ENCODE results near the gene ATP6V0D1. TPM values are rescaled to one million over a fixed set of nuclear protein-coding genes. Genes with fewer than 3 reads are reported as not detected.

Gene ATP6V0D1
- total RNA-seq, 1 donor from 2014 or later: 158 TPM

DNA sequence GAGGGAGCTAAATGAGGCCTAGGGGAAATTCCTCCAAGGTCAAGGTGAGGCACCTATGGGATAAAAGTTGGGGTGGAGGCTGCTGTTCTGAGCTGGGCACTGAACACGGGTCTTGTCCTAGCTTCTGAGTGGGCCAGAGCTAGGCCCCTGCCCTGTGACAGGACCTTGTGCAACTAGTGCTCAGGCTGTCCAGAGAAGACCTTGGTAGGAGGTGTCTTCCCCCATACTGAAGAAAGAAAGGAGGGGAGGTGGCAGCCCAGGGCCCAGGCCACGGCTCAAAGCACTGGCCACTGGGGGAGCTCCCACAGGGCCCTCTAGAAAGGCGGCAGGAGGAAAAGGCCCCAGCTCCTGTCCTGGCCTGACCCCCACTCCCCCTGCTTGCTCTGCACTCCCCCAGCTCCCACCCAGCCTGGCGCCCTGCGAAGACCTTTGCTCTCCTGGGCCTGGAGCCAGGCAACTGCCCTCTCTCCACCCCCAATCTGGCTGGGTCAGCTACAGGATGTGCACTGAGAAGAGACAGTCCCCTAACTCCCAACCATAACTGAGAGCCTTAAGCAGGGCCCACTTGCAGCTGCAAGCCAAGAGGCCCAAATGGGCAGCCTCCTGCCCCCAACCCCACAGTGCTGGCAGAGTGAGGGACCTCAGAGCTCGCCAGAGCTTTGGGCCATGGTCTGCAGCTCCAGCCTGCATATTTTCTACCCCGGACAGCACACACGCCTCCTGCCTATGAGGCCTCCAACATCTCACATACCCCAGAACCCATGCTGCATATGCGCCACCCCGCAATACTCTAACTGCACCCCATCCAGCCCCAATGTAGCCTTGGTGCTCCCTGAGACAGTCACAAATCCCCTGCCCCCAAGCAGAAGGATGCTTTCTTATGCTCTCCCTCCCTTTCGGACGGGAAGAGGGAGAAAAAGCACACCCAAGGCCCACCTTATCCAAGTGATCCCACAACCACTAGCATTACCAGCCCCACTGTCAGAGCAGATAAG is 34.7 kb downstream of the ATP6V0D1 start:
- no peak for DNase-seq (ENCODE audit: extremely low read depth, low read depth, low spot score)

DNA sequence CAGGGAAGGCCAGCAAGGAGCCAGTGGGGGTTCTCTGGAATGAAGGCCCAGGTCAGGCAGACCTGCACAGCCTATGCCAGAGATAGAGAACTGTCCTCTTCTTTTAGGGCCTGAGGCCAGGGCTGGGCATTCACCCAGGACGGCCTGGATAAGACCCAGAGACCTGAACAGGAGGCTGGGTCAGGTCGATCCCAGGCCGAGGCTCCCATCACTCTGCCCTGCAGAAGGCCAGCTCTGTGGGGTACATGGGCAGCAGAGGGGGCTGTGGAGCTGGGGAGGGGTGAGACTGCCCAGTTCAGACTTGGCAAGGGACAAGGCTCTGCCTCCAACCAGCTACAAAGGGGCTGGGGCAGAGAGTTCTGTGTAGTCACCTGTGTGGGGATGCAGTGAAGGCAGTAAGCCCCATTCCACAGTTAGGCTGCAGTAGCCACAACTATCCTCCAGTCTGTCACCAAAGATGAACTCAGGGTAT is 35.5 kb downstream of the ATP6V0D1 start:
- DNase-seq (ENCODE audit: extremely low read depth, low read depth, low spot score): no peak

DNA sequence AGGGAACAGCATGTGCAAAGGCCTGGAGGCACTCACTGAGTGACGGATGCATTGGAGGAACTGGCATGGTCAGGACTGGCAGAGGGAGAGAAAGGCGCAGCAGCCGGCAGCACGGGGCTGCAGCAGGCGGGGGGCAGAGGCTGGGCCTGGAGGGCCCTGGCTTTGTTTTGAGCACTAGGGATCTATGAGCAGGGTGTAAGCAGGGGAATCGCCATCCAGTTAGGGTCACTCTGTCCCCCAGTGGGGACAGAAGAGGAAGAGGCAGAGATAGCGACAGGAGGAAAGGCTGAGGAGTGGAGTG is 35.9 kb downstream of the ATP6V0D1 start:
- no peak for DNase-seq (ENCODE audit: extremely low read depth, low read depth, low spot score)

DNA sequence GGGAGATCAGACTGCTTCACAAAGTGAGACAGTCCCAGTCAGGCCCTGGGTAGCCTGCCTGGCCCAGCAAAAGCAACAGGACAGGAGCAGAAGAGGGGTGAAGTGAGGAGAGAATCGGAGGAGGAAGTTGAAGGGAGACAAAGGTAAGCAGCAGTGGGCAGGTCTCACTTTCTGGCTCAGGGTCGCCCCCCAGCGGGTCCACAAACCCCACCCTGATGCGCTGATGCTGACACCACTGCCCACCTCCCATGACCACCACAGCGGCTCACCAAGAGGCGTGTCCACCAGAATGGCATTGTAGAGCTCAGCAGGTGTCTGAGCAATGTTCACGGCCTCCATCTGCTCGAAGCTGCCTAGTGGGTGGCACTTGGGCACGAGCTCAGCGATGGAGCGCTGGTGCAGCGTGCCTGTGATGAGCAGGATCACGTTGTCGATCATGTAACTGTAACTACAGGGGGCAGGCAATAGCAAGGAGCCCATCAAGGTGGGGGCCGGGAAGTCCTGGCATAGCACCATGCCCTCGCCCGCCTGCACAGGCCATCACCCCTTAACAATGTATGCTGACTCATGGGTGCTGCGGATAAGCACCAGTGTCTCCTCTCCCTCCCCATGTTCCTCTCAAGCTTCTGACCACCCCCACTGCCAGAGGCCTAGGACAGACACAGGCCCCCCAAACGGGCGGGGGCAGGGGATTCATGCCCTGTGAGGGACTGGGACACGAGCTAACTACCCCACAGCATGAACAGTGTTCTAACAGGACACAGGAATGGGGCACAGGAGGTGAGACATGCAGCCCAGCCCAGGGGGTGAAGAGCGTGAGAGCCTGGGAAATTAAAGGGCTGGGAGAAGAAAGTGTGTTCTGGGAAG is 36.5 kb downstream of the ATP6V0D1 start:
- DNase-seq (ENCODE audit: extremely low read depth, low read depth, low spot score): no peak

DNA sequence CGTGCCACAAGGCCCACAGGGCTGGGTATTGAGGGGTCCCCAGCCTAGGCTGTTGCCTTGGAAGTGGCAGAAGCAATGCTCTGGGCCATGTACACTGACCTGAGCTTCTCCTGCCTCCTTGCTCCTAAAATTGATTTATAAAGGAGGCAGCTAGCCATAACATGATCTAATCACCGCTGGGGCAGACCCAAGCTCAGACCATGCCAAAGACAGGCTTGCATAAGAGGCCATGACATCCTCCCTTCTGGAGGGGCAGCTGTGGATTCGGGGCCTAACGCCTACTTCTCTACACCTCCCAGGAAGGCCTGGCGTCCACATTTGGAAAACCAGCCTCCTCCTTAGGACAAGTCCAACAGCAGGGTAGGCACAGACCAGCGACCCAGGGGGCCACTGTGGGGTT is 37.7 kb downstream of the ATP6V0D1 start:
- DNase-seq (ENCODE audit: extremely low read depth, low read depth, low spot score): no peak

DNA sequence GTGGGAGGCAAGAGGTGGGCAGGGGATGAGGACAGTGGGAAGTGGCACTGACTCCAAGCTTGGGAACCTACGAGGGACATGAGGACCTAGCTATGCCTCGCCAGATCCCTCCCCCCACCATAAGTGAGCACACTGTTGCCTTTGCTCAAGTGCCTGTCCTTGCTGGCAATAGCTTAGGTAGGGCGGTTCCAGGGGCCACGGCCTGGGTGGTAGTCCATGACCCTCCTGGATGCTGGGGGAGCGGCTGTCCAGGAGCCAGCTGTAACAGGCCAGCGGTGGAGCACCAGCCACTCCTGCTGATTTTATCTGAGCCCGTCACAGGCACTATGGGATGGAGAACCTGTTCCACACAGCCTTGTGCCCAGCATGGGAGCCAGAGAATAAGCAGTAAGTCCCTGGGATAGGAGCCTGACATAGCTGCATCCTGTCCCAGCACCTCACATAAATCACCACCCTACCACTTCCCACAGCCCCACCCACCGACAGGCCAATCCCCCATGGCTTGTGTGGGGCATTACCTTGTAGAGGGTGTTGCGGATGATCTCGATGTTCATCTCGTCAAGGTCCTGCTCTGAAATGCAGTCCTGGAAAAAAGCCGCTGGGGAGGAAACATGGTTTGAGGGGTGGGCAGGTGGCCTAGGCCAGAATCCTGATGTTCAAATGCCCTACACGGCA is 38.2 kb downstream of the ATP6V0D1 start:
- no peak for DNase-seq (ENCODE audit: extremely low read depth, low read depth, low spot score)

DNA sequence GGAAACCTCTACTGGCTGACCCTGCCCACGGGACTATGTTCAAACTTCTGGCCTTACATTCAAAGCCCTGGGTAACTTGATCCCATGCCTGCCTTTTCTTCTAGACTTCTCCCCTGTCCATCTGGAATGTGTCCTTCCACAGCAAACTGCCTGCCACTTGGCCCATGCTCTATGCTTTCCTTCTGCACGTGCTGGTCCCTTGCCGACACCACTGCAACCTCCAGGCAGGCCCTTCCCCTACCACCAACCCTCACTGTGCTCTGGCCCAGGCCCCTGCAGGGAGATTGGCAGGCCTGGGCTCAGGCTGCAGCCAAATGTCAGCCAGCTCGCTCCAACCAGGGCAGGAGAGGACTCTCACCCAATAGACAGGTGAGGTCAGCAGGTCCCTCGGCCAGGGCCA is 39.0 kb downstream of the ATP6V0D1 start:
- DNase-seq (ENCODE audit: extremely low read depth, low read depth, low spot score): no peak

DNA sequence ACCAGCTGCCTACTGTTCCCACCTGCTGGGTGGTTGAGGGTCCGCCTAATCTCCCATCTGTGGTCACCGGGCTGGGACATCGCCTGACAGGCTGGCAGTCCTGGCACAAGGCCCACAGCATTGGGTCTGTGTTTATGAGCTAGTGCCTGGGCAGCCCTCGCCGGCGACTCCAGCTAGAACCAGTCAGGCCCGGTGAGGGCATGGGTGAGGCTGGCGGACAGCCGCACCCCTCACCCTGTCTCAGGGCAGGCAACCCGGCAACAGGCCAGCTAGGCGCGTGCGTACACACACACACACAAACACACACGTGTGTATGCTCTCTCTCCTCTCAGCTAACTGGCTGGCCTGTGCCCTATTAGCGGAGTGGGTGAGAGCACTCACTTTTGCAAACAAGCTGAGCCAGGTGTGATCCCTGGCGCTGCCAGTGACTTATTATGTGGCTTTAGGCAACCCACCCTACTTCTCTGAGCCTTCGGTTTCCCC is 39.6 kb downstream of the ATP6V0D1 start:
- DNase-seq (ENCODE audit: extremely low read depth, low read depth, low spot score): no peak

DNA sequence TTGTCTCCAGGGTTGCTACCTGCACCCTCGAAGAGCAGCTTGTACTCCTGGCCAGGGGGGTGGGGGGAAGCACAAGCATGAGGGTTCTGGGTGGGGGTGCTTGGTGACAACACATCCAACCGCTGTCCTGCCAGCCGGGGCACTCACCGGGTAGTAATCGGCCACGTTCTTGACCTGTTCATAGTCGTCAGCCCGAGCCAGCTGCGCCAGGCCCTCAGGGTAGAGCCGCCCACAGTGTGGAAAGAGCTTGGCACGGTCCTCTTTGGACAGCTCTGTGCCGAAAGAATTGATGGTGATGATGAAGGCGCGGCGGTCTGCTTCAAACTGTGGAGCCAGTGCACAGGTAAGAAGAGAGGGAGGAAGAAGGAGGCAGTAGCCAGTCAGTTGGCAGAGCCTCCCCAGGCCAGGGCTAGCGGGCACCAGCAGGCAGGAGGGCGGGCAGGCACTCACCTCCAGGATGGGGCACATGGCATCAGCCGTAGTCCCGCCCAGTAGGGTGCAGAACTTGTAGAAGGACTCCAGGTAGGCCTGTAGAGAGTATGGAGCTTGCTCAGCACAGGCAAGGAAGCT is 42.0 kb downstream of the ATP6V0D1 start:
- DNase-seq (ENCODE audit: extremely low read depth, low read depth, low spot score): no peak

DNA sequence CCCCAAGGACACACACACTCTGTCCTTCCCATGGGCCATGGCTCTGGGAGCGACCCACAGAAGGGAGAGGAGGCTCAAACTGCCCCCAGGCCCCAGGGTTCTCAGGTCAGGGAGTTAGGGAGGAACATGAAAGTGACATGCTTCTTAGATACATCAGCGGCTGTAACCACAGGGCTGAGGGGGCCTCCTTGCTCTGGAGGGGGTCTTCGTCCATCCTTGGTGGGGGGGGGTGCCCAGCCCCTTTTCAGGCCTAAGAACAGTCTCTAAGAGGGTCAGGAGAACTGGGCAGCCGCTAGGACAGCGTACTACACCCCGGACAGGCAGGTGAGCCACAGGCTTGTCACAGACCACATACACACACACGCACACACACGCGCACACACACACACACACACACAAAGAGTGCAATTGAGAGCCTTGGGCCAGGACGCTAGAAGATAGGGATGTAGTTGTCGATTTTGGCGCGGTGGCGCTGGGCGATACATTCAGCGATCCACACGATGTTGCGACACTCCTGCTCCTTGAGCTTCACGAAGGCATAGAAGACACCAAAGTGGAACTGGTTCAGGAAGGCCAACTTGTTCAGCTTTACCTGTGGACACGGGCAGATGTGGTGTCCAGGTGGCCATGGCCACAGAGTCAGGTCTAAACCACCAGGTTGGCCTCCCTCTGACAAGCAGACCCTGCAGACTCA is 42.7 kb downstream of the ATP6V0D1 start:
- no peak for DNase-seq (ENCODE audit: extremely low read depth, low read depth, low spot score)

DNA sequence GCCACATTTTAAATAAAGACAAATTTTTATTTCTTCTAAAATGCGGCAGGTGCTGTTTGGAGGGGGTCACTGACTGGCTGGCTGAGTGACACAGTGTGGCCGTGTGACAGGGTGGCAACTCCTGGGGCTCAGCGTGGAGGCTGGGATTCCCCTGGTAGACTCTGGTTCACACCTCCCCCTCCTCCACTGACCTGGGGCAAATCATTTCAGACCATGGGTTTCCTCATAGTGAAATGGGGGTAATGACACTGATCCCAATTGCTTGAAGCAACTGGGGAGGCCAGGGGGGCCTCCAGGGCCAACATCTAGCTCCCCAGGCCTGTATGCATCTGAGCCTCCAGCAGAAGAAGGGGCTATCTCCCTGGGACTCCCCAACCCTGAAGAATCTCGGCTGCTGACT is 43.4 kb downstream of the ATP6V0D1 start:
- DNase-seq (ENCODE audit: extremely low read depth, low read depth, low spot score): no peak

DNA sequence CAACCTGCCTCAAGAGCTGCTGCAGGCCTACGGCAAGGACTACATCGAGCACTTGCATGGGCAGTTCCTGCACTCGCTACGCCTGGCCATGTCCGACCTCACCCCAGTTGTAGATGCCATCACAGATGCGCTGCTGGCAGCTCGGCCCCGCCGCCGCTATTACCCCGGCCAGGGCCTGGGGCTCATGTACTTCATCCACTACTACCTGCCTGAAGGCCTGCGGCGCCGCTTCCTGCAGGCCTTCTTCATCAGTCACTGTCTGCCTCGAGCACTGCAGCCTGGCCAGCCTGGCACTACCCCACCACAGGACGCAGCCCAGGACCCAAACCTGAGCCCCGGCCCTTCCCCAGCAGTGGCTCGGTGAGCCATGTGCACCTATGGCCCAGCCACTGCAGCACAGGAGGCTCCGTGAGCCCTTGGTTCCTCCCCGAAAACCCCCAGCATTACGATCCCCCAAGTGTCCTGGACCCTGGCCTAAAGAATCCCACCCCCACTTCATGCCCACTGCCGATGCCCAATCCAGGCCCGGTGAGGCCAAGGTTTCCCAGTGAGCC is 44.2 kb downstream of the ATP6V0D1 start:
- no peak for DNase-seq (ENCODE audit: extremely low read depth, low read depth, low spot score)

DNA sequence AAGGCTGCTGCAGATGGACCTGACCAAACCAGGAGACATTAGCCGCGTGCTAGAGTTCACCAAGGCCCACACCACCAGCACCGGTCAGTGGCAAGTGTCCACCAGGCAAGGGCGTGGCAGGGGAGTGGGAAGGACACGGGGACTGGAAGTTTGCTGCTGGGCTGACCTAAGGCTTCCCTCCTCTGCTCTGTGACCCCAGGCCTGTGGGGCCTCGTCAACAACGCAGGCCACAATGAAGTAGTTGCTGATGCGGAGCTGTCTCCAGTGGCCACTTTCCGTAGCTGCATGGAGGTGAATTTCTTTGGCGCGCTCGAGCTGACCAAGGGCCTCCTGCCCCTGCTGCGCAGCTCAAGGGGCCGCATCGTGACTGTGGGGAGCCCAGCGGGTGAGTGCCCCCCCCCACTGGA is 45.2 kb downstream of the ATP6V0D1 start:
- DNase-seq (ENCODE audit: extremely low read depth, low read depth, low spot score): no peak

DNA sequence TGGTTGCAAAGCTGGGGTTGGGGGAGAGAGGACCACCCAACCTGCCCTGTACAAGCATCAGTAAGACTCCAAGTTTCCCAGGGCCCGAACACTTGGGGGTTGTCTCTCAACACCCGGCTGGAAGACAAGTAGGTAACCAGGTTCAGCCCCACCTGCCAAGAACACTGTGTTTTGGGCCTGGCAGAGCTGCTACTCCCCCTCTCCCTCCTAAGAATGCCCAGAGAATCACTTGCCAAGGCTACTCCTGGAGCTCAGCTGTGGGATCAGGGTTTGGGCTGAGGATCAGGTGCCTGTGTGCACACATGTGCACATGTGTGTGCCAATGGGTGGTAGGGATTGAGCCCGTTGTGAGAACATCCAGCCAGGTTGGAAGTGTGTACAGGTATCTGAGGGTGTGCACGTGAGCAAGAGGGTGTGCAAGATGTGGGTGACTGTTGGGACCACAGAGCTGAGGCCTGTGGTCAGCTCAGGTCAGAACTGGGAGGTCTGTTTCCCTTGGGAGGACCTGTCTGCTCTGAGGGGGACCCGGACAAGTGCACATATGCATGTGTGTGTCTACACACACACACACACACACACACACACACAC is 47.7 kb downstream of the ATP6V0D1 start:
- no peak for DNase-seq (ENCODE audit: extremely low read depth, low read depth, low spot score)

DNA sequence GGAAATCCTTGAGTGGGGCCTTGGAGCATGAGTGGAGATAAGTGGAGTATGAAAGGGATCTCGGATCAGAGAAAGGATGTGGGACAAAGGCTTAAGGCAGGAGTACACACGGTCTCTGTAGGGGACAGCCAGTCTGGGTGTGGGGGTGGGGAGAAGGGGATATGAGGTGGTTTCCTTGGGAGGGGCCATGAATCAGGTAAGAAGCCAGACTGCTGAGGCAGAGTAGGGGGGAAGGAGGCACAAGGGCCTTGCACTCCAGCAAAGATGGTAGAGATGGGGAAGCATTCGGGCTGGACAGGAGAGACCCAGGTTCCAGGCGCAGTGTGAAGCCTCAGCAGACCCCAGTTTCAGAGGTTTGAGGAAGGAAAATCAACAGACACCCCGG is 48.5 kb downstream of the ATP6V0D1 start:
- no peak for DNase-seq (ENCODE audit: extremely low read depth, low read depth, low spot score)

DNA sequence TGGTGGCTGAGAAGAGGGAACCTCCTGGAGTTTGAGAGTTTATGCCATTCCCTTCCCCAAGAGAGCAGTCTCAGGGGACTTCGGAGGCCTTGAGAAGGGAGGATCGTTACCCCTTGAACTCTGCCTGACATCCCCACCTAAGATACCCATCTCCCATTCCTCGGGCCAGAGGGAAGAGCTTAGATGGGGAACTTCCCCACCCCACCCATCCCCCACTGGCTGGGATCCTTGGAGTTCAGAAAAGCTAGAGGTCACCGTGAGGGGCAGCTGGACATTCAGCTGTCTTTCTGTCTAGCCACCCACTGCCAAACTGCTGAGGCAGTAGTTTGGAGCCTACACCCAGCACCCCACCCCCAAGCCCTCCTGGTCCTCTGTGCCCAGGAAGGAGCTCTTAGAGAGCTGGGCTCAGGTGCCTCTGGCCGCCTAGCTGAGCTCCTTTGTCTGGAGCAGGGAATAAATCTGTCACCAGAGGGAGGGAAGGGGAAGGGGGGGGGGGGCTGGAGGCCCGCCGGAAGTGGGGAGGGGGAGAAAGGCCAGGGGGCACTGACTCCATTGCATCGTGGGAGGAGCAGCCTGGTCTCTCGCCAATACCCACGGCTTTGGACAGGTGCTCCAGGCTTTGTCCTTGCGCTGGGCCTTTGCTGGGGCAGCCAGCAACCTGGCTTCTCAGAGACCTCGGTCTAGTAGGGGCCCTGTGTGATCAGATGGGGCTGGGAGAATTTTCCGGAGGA is 49.0 kb downstream of the ATP6V0D1 start:
- DNase-seq (ENCODE audit: extremely low read depth, low read depth, low spot score): no peak

DNA sequence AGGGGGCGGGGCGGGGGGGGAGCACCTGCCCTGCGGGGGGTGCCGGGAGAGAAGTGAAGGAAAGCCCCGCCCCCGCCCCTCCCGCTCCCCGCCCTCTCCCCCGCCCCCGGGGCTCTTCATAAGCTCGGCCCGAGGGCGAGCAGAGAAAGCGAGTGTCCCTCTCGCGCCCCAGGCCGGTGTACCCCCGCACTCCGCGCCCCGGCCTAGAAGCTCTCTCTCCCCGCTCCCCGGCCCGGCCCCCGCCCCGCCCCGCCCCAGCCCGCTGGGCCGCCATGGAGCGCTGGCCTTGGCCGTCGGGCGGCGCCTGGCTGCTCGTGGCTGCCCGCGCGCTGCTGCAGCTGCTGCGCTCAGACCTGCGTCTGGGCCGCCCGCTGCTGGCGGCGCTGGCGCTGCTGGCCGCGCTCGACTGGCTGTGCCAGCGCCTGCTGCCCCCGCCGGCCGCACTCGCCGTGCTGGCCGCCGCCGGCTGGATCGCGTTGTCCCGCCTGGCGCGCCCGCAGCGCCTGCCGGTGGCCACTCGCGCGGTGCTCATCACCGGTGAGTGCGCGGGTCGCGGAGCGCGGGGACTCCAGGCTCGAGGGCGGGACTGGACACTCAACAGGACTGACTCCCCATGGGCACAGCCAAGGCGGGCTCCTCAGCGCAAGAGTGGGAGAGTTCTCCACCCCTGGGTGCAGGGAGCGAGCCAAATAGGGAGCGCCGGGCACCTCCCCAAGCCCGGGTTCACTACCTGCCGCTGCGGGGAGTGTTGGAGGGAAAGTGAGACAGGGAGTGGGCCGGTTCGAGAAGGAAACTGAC is 49.8 kb downstream of the ATP6V0D1 start, which contains the start of gene HSD11B2:
HSD11B2 (plus strand) TSS at position 145 of the 798 bp plus-strand sequence; CDS start at position 273, 128 bp downstream.
- DNase-seq (ENCODE audit: extremely low read depth, low read depth, low spot score): no peak

DNA sequence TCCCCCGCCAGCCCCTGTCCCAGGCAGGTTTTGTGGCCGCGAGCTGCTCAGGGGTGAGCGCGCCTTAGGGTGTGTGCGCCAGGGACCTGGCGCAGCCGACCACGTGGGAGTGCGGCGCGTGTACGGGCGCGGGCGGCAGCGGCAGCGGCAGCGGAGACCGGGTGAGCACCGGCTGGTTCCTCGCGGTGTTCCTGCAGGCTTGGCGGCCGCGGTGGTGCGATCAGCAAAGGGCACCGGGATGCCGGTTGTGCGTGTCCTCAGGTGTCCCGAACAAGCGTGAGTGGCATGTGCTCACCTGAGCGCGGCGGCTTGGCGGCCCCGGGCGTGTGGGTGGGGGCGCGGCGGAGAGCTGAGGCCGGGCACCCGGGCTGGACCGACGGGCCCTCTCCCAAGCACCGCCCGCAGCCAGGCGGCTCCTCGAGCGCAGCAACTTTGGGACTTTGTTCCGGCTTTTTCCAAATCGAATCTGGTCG is 50.4 kb downstream of the ATP6V0D1 start:
- no peak for DNase-seq (ENCODE audit: extremely low read depth, low read depth, low spot score)
